ELR (cell line): ENCODE measurements around the gene TSSK1B.
"Not testable (repeated sequence)": the region's sequence is repeated elsewhere in the genome, so short reads cannot be mapped to it uniquely, and the experiment has no call there.

Experiments
- DNase-seq: peaks from one replicate; pipeline ENCODE4 v3.0.0-alpha.2; 2015; ENCODE audit warnings: low read depth

The TSSK1B gene

DNA sequence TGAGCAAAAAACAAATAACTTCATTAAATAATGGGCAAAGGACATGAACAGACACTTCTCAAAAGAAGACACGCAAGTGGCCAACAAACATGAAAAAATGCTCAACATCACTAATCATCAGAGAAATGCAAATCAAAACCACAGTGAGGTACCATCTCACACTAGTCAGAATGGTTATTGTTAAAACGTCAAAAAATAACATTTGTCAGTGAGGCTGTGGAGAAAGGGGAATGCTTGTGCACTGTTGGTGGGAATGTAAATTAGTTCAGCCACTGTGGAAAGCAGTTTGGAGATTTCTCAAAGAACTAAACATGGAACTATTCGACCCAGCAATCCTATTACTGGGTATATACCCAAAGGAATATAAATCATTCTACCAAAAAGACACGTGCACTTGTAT is 36.8 kb downstream of the TSSK1B start:
- DNase-seq: not testable (repeated sequence)

DNA sequence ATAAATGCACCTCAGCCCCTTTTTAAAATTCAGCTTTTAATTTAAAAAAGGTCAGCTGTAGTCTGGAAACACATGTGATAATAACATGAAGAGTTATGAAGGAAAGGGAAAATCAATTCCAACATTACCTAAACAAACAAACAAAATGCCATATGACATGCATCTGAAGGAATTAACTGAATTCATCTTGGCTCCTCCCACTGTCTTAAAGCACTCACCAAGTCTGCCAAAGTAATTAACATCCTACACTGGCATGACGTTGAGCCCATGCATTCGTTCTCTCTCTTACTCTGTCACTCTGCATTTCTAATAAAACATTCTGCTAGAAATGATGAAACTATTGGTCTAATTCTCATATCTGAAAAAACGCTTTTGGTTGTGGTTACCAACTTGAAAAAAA is 37.7 kb downstream of the TSSK1B start:
- DNase-seq: no peak

DNA sequence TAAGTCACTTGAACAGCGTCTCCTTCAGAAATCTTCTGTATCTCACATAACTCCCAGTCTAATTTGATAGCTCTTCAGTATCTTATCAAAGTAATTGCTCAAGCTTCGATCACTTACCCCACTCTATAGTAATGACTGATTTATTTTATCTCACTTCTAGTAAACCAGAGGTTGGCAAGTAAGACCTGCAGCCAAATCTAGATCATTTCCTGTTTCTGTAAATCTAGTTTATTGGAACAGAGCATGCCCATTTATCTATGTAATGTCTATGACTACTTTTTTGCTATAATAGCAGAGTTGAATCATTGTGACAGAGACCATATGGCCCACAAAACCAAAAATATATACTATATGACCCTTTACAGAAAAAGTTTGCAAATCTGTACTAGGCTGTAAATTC is 40.1 kb downstream of the TSSK1B start:
- no peak for DNase-seq

DNA sequence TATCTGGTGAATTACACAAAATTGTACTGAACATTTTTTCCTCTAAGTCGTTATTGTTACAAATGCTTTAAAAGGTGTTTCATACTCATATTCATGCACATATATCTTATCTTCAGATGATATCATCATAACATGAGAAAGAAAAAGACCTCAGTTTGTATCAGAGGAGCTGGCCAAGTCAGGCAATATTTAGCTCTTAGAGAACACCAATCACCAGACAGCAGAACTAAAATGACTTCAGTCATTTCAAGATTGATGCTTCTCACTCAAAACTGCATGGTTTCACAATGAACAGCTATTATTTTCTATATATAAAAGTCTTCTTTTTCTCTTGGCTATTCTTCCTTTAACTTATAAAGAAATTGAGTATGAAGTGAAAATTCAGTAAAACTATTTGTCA is 44.6 kb downstream of the TSSK1B start:
- DNase-seq: no peak

DNA sequence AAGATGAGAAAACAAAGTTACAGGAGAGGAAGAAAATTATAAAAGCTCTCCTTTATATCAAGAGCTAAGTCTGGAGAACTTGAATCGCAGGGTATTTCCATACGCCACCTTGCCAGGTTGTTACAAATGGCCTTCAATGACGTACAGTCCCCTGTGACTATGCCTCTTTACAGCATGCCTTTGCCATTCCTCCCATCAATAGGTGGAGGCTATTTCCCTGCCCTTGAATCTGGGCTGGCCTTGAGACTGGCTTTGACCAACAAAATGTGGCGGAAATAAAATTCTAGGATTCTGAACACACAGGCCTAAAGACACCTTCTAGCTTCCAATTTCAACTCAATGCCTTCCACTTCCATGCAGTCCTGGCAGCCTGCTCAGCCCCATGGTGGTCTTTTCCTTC is 45.7 kb downstream of the TSSK1B start:
- no peak for DNase-seq

DNA sequence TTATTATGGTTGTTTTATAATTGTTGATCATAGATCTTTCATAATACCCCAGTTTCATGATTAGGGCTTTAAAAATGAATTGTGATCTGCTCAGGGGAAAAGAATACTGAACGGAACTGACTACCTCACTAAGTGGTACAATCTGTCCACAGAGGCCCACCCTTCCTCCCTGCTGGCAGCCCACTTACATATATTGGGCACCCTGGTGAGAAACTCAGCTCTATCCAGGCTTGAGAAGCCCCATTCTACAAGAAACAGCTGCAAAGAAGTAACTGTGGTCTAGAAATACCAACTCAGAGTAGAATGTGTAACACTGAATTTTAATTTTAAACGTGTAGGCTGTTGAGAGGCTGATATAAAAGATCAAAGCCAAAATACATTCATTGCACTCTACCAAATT is 46.9 kb downstream of the TSSK1B start:
- no peak for DNase-seq

DNA sequence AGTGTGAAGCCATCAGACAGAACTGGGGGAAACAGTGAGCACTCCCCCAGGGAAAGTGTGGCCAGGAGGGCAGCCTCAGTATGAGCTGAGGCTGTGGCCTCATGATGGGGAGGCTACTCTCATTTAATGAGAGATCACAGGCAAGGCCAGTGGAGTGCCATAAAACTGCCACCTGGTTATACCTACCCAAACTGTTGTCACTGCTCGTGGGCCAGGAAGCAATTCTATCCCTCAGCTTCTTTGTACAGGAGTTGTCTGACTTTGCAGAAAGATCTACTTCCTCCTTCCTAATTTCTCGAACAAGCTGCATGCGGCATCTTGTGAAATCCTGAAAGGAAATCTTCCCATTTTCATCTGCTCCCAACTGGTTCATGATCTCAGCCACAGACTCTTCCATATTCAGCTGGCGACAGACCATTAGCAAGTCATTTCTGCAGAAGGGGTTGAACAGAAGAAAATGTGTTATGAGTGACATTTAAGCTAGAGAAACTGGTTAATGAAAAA is 50.0 kb downstream of the TSSK1B start:
- DNase-seq: no peak

DNA sequence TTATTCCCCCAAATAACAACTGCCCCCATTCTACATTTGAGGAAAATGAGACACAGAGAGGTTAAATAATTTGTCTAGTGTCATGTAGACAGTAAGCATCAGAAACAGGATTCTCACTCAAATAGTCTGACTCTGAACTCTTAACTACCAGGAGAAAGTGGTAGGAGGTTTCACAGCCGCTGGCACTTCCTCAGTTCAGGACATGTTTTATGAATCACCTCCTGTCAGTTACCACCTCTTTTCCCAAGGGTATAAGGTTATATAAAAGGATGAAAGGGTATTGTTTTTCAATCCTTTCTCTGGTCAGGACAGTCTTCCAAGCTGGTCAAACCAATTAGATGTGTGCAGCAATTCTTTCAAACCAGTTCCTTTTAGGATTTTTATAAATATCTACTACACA is 52.1 kb downstream of the TSSK1B start:
- peak; percentile 14 for DNase-seq
